Superior temporal gyrus (tissue), 1 donor: ENCODE measurements around the gene NCKAP5.
A peak's percentile ranks its signal among the peaks of the same experiment; 100 is the strongest.
"Not testable (repeated sequence)": the region's sequence is repeated elsewhere in the genome, so short reads cannot be mapped to it uniquely, and the experiment has no call there.

Experiments used
- DNase-seq: peaks from one replicate; pipeline ENCODE4 v3.0.0-alpha.2; 2016; ENCODE audit errors: extremely low spot score

Gene NCKAP5

DNA sequence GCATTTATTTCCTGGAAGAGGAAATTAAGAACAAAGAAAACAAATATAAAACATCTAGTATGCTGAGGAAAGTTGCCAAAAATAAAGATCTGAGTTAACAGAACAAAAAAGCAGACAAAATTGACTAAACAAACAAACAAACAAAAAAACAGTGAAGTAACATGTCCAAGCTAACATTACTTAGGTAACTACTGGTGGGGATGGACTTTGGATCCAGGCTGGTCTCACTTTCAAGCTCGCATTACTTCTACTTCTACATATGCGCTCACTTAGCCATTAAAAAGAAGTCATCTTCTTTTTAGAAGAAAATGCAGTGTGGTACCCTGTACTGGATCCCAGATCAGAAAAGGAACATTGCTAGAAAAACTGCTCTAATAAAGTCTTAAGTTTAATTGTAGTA, 358.9 kb downstream of the NCKAP5 start:
- DNase-seq = no peak

DNA sequence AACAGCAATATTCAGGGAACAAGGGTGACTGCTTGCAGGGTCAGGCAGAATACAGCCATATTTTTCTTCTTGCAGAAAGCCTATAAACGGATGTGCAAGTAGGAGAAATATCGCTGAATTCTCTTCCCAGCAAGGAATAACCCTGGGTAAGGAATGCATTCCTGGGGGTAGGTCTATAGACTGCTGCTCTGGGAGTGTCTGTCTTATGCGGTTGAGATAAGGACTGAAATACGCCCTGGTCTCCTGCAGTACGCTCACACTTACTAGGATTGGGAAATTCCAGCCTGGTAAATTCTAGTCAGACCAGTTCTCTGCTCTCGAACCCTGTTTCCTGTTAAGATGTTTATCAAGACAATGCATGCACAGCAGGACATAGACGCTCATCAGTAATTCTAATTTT, 361.6 kb downstream of the NCKAP5 start:
- not testable (repeated sequence) for DNase-seq

DNA sequence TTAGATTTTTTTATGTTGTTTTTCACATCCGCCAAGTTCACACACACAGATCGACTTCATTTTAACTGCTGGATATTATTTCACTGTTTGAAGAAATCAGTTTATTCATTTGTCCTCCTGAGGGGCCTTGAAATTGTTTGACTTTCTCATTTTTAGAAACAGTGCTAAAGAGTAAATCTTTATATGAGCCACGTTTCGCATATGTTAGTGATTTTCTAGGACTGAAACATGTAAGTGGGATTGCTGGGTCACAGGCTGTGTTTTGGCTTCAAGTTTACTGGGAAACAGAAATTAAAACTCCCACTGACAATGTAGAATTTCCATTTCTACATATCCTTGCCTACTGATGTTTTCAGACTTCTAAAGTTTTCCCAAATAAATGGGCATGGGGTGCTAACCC, 363.8 kb downstream of the NCKAP5 start:
- no peak for DNase-seq

DNA sequence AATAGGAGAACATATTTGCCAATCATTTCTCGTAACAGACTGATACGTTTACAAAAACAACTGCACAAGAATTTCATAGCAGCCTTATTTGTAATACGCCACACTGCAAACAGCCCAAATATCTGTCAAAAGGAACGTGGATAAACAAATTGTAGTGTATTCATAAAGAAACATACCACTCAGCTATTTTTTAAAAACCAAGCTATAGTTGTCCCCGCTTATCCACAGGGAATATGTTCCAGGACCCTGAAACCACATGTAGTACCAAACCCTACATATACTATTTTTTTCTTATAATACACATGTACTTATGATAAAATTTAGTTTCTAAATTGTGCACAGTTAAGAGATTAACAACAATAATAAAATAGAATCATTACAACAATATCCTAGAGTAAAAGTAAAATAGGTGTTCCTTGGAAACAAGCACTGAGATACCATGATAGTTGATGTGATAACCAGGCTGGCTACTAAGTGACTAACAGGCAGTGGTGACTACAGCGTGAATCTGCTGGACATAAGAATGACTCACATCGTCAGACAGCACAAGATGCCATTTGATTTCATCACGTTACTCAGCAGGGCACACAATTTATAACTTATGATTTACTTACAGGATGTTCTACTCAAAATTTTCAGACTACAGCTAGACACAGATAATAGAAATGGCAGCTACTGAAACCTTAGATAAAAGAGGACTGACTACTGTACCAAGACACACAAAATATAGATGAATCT, 367.4 kb downstream of the NCKAP5 start:
- DNase-seq = no peak

DNA sequence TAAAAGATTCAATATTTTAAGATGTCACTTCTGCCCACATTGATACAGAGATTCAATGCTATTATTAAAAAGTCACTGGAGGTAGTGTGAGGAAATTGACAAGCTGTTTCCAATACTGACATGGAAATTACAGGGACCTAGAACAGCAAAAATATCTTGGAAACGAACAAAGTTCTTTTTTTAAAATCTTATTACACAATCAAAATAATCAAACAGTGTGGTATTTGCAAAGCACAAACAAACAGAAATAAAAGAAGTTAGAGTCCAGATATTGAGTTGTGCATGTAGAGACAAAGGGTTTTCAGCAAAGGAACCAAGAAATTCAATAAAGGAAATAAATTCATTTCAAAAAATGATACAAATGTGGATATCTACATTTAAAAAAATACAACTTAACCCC, 369.6 kb downstream of the NCKAP5 start:
- no peak for DNase-seq

DNA sequence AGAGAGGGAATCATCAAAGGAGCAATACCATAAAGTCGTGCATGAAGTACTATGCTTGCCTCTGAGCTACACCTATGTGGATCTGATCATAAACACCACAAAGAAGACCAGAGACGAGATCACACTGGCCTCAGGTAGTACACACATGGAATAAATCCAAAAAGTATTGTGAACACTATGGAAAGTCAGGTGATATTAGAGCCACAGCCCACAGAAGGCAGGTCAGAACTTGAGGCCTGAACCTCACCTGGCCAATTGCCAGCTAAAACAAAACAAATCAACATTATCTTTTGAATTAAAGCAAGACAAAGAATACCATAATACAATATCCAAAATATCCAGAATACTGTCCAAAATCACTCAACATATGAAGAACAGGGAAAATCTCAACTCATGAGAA, 371.1 kb downstream of the NCKAP5 start:
- no peak for DNase-seq

DNA sequence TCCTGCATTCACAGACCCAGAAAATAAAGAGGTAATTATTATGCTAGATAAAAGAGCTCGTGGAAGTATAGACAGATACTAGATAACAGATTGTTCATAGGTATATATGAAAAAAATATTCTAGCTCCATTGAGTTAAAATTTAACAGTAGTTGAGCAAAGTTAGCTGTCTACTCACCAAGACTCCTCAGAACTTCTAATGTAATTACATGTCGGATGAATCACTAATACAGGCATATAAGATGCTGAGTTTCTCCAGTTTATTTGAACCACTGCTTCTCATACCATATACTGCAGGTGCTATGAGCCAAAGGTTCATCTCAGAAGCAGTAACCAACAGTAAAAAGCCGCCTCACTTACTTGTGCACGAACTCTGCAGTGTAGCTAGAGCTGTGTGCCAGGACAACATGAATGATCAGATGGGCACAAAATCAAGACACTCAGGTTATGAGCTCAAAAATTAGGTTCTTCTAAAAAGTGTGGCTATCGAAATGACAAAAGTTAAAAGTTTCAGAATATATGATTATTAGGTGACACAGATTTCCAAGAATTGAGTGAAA, 373.4 kb downstream of the NCKAP5 start:
- no peak for DNase-seq

DNA sequence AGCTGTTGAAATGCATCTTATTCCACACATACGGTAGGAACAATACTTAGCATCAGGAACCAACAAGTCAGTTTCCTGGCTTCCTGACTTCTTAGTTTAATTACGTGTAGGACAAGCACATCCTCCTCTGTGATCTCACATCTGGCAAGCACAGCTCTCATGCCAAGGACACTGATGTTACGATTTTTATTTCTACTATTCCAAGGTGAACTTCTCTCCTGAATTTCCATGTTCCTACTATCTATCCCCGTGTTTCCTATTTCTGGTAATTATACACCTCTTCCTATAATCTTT, 374.0 kb downstream of the NCKAP5 start:
- DNase-seq = no peak

DNA sequence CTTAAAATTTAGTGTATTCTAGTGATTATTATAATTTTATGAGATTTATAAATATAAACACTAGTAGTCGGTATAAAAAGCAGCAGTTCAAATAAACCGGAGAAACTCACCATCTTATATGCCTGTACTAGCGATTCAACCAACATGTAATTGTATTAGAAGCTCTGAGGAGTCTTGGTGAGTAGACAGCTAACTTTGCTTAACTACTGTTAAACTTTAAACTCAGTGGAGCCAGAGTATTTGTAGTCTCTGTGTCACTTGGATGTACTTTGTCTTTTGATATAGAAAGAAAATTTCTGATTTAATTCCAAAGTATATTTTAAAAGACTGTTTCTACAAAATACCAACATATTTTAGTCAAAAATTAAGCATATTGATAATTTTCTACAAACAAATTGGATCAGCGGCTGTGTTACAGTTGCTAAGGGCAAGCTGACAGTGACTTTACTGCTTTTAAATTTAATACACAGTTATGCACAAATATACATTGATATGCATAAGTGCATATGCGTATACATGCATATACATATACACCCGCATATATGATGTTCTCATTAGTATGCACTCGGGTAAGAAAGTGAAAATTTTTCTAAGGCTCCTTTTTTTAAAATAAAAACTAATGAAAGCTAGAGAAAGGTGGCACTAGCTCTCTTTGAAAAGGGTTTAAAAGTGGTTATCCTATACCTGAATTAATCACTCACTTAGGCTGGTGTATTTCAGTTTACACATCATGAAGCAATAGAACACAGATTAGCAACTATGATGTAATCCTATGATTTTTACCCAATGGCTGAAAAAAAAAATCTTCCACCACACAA, 374.5 kb downstream of the NCKAP5 start:
- no peak for DNase-seq

DNA sequence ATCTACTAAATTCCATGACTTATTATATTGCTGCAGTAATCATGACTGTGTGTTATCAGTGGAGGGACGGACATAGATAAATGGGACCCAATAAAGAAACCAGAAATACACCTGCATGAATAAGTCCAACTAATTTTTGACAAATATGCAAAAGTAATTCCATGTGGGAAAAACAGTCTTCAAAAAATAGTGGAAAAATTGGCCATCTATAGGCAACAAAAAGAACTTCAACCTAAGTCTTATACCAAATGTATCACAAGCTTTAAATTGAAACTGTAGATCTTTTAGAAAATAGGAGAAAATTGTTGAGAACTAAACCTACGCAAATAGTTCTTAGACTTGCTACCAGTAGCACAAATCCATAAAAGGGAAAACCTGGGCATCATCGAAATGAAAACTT, 376.2 kb downstream of the NCKAP5 start:
- no peak for DNase-seq

DNA sequence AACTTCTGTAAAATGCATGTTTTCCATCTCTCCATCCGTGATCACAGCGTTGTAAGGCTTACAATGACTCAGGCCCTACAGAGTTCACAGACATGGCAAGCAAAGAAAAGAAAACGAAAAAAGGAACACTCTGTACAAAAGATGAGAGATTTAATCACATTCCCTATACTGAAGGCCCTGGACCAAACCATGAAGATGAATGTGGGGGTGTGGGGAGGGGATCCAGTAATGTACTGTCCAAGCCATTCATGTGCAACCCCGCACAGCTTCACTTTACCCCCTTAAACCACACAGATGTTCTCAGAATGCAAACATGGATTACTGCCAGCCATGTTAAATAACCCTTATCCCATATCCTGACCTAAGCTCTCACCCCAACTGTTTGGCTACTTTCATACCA, 391.1 kb downstream of the NCKAP5 start:
- DNase-seq = no peak

DNA sequence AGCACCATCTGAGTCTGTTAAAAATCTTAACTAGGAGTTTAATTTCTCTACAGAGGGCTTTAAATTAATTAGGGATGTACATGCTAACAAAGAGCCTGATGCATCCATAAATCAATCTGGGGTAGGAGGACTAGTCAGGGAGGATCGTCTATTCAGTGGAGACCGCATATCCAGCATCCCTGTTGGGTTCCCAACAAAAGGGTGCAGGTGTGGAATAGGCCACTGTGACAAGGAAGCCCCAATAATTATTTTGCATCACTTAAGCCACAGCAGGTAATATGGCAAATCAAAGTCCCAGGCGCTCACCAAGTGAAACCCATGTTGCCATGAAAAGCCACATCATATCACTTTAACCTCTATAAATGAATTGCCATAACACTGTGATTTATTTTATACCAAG, 392.3 kb downstream of the NCKAP5 start:
- no peak for DNase-seq

DNA sequence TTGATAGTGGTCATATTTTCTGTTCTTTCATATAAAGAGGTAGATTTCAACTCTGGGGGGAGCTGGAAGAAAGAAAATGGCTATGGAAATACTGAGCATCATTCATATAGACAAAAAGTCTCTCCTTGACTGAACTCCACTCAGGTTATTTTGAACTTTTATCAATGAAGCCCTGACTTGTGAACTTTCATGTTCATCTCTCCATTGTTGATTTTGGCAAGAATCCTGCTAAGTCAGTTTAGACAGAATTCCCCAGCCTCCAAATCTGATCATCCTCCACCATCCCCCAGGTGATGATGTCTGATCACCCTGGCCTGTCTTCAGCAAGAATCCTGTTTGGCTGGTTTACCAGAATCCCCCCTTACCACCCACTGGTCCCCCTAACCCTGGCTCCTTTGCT, 395.0 kb downstream of the NCKAP5 start:
- no peak for DNase-seq

DNA sequence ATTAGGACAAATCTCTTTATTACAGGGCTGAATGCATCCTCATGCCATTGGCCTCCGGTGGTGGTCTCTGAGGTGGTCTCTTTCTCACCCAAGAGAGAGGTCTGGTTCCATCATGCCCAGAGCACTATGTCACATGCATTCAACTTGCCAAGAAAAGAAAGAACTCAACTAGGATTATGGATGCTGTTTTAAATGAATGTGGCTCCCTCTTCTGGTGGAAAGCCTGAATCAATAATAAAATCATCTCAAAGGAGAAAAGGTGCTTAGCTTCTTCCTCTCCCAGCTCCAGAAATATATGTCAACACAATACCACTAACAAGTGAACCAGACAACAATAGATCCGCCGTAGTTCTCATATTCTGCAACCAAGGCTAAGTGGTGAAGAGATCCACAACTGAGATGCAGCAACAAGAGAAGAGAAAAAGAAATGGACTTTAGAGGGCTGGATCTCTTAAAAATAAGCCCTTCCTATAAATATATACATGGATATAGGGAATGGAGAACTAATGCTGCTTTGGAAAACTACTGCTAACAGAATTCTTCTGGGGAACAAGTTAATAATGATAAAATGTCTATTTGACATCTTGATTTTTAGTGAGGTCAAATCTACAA, 396.8 kb downstream of the NCKAP5 start:
- peak; percentile 83 for DNase-seq

DNA sequence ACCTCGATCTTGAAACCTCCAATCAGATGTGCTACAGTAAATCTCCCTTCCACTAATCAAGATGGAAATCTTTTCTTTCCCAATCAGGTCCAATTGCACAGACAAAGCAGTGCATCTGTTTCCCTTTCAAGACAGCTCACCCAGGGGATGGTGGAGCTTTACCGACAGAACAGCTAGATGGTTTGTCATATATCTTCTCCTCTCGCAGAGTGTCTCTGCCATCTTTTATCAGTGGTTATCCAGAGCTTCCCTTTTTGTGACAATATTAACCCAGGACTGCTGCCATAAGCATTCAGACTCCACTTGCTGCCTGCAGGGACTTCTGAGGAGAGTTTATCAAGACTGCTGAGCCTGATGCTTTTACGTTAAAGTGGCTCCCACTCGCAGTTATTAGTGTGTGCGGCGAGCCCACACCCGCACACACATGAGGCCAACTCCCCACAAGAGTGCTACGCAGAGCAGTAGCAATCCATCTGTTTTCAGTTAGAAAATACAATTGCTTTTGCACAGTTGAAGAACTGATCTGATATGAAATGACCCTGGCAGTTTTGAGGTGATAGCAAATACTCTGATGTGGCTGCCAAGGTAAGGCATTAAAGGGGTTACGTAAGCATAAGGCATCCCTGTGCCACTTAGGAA, 398.9 kb downstream of the NCKAP5 start:
- no peak for DNase-seq

DNA sequence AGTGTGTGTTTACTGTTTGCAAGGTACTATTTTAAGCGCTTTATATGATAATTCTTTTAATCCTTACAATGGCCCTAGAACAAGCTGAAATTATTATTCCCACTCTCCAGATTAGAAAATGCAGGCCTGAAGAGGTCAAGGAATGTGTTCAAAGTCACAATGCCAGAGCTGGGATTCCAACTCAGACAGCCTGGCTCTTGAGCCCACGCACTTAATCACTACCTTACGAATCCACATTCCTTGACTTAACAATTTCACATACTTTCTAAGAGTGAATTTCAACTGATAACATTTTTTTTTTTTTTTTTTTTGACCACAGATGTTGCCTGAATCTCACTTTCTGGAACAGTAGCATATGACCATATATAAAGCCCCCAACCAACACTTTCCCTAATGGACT, 400.3 kb downstream of the NCKAP5 start:
- DNase-seq = no peak

DNA sequence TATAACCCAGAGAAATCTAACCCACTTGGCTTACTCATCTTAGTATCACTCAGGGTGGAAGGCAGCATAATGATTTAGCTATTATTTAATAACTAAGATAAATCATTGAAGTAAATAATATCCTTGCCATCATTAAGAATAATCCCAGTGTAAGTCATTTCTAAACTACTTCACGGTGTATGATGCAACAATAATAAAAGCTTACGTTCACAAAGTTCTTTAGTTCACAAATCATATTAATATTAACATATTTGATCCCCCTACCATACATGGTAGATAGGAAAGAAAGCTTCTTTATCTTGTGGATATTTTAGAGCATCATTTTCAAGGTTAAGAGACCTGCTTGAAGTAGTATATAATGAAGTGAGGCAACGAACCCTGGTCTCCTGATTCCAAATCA, 401.0 kb downstream of the NCKAP5 start:
- no peak for DNase-seq

DNA sequence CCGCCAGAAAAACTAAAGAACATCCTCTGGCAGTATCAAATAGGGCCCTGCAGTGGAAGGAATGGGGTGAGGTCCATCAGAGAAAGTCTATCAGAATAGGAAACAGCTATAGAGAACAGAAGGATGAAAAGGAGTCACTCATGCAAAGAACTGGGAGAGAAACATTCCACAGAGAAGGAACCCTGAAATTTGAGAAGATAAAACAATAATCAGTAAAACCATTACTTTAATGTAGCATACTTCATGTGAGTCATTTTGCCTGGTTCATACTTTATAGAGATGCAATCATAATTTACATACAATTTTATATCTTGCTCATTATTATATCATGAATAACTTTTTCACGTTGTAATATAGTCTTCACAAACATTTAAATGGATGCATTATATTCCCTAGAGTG, 402.2 kb downstream of the NCKAP5 start:
- DNase-seq = no peak

DNA sequence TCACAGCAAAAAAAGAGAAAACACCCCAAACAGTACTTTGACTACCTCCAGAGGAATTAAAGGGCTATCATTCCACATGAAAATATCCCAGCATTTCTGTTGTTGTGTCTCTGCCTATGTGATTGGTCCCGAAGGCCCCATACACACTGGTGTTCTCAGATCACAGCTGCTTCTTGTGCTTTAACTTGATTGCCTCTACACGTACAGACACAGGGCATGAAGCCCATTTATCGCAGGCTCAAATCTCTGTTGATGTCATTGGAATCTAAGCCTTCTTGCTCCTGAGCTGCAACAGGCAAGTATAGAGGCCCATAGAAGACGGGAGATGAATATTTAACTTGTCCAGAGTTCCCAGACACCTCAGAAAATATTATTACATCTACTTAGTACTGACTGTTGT, 405.2 kb downstream of the NCKAP5 start:
- DNase-seq = no peak

DNA sequence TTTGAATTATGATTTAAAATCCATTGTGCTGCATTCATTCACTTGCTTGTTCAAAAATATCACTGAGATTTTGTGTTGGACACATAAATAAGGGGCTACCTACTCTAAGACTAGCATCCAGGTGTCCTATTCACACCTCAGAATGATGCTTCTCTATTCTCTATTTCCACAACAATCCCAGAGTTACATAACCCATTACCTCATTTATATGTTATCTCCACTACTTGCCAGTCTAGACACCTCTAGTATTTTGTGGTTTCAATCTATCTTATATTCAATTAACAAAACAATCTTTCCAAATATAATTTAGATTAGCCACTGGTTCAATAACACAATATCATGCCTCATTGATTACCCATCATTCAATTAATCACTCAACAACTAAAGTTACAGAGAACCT, 409.8 kb downstream of the NCKAP5 start:
- no peak for DNase-seq

DNA sequence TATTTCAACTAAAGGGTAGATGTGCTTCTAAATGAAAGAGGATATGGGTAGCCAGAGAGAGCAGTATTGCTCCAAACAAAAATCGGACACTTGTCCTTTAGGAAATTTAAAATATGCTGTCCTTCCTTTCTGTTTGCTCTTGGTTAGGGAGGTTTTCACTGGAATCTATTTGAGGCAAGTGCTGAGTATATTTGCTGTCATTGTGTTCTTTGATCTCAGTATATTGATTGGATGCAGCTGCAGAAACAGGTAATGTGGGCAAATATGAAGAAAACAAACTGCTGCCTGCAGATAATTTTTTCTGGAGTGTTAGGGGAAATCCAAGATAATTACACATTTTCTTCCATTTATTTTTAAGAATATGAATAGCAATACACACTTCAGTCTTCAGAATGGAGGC, 410.2 kb downstream of the NCKAP5 start:
- no peak for DNase-seq

DNA sequence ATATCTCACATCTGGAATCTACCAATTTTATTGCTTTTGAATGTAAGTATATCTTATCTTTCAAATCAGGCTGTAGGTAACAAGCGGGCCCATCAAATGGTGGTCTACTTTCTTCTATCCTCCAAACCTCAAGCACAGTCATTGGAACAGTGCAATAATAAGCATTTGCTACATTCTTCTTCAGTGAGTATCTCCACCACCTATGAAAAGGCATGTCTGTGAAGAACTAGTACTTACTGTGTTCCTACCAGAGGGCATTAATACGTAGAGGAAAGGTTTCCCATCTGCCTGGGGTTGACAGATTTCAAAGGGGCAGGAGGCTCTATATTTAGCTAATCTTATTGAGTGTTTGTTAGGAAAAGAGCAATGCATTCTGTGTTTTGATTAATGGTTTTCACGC, 411.1 kb downstream of the NCKAP5 start:
- no peak for DNase-seq
